ENCODE results near the gene IFNG-AS1. TPM values are rescaled to one million over a fixed set of nuclear protein-coding genes. Genes with fewer than 3 reads are reported as not detected.

Gene IFNG-AS1
- total RNA-seq, 1 experiment from 2014 or later: not detected

DNA sequence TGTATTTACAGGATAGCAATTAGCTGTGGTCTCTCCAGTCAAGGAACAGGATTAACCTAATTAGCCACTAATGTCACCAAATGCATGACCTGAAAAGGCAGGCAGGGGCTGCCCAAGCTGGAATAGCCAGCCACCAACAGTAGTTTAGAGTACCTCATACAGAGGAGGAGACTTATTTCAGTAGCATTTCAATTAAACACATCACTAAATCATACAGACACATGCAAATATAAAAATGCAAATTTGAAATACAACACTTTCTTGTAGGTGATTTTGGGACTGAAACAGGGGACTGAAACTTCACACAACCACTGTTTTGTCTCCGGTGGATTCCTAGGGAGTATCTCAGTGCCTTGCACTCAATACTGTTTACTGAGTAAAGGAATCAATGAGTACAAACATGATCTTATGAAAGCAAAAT, 636 bp upstream of the IFNG-AS1 start:
- Histone ChIP-seq H3K4me2 (ENCODE audit: low read length) (no peak overlapping the region), H3K4me1 (ENCODE audit: control insufficient read depth in 1 of 2, insufficient read depth in 2 of 2, low read length in 2 of 2) (no peaks in the 10 kb centered on the region), H3K27ac (ENCODE audit: low read depth, low read length) (no peak overlapping the region), H3K79me2 (ENCODE audit: insufficient read depth, low read length) (no peaks in the 10 kb centered on the region), H3K27me3 (ENCODE audit: insufficient read depth, low read length) (no peaks in the 10 kb centered on the region), H3K9me2 (ENCODE audit: insufficient read depth) (no peaks in the 10 kb centered on the region), H4K20me1 (ENCODE audit: insufficient read depth) (no peaks in the 10 kb centered on the region), H3K9ac (ENCODE audit: low read length) (no peak overlapping the region), H3K4me3 (replicated peaks in 1 of 2; ENCODE audit: low read depth in 1 of 2, low read length in 2 of 2) (no peak overlapping the region), H3K9me3 (ENCODE audit: control insufficient read depth in 1 of 2, insufficient read depth in 1 of 2, low read depth in 1 of 2, low read length in 2 of 2) (no peaks in the 10 kb centered on the region), H3K36me3 (ENCODE audit: control insufficient read depth in 1 of 2, insufficient read depth in 2 of 2, low read length in 2 of 2) (no peaks in the 10 kb centered on the region), H2AFZ (ENCODE audit: low read depth, low read length, poor library complexity, severe bottlenecking) (no peak overlapping the region)
- DNase-seq (ENCODE audit: low read depth, low spot score) (no peak), ATAC-seq (no peak)
- TF ChIP-seq SIN3A (IDR thresholded peaks at IDR 0.05; ENCODE audit: low read depth) (no peak), YY1 (IDR thresholded peaks at IDR 0.05; ENCODE audit: extremely low read depth, insufficient replicate concordance, low read depth, low read length) (no peak), EGR1 (IDR thresholded peaks at IDR 0.05; ENCODE audit: low read depth) (no peak), MAX (IDR thresholded peaks at IDR 0.05) (no peak), POLR2AphosphoS5 (IDR thresholded peaks at IDR 0.05; ENCODE audit: low read depth, low read length) (no peak), ZBTB33 (IDR thresholded peaks at IDR 0.05; ENCODE audit: extremely low read depth, insufficient replicate concordance, low read length) (no peak), EZH2phosphoT487 (IDR thresholded peaks at IDR 0.05; ENCODE audit: borderline replicate concordance) (no peak), ELF1 (IDR thresholded peaks at IDR 0.05; ENCODE audit: borderline replicate concordance, low read depth) (no peak), REST (IDR thresholded peaks at IDR 0.05; ENCODE audit: low read depth) (no peak), CTCF (IDR thresholded peaks at IDR 0.05 in 2 of 3, conservative IDR thresholded peaks at IDR 0.05 in 1 of 3; ENCODE audit: borderline replicate concordance in 1 of 3, insufficient read depth in 1 of 3, low read depth in 2 of 3, low read length in 2 of 3) (no peak), RAD21 (IDR thresholded peaks at IDR 0.05; ENCODE audit: low read depth) (no peak), ATF3 (IDR thresholded peaks at IDR 0.05) (no peak), CBX3 (IDR thresholded peaks at IDR 0.05; ENCODE audit: low read depth) (no peak), FOSL1 (IDR thresholded peaks at IDR 0.05; ENCODE audit: low read depth) (no peak), CEBPB (IDR thresholded peaks at IDR 0.05; ENCODE audit: low read depth) (no peak), TCF7L2 (IDR thresholded peaks at IDR 0.05; ENCODE audit: borderline replicate concordance, extremely low read depth, insufficient read depth, insufficient read length) (no peak), SP1 (IDR thresholded peaks at IDR 0.05; ENCODE audit: low read depth) (no peak), POLR2A (IDR thresholded peaks at IDR 0.05; ENCODE audit: borderline replicate concordance, extremely low read depth, insufficient read depth, insufficient read length) (no peak), SRF (IDR thresholded peaks at IDR 0.05; ENCODE audit: low read depth) (no peak)
- BruUV-seq (replicated peaks): no TSS peak
- intact Hi-C loops (cut with micrococcal nuclease): no loop called here
- POLR2A ChIA-PET: no interaction called here
- RAD21 ChIA-PET (ENCODE audit: low non-redundant PET in 1 of 2, low total read pairs in 2 of 2, uncharacterized antibody in 2 of 2, unreplicated experiment in 2 of 2): no interaction called here
- CTCF ChIA-PET: no interaction called here
